ENCODE data around the gene RNASEH1. TPM values are rescaled to one million over a fixed set of nuclear protein-coding genes. Genes with fewer than 3 reads are reported as not detected.
A peak's percentile ranks its signal among the peaks of the same experiment; 100 is the strongest.

The RNASEH1 gene
- total and polyA plus RNA-seq, 2 experiments from 2014 or later = 33.2 to 40.7 TPM

DNA sequence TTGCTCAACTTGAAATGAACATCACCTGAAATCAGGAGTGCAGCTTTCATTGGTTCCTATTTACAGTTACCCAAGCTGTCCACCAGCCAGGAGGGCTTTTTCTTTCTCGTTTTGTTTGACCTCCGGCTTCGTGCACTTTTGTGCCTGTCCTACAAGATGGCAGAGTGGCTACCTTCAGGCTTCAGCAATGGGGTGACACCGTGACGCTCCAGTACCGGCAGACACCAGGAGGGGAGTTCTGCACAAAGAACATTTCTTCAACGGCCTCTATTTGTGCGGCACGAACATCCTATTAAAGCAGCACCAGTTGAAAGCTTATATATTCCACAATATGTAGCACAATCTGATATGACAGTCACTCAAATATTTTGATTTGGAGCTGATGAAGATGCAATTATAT lies 18.3 kb downstream of the RNASEH1 start:
- no peak overlapping the region for H3K4me2 ChIP-seq
- Mint-ChIP-seq H3K9me3 (no peaks in the 10 kb centered on the region; the same call in 2 of the 3 replicates), H3K27ac (no peak overlapping the region; the same call in 1 of the 2 replicates), H3K4me3 (no peak overlapping the region), H3K36me3 (ENCODE audit: low read depth) (peaks cover 54% of the 10 kb centered on the region), H3K27me3 (ENCODE audit: insufficient read depth, low read depth, poor library complexity) (peaks cover 7% of the 10 kb centered on the region), H3K4me1 (peaks cover 11% of the 10 kb centered on the region; the same call in 1 of the 3 replicates)
- H3K36me3 ChIP-seq (ENCODE audit: insufficient read depth) = peaks cover 27% of the 10 kb centered on the region
- ATAC-seq (0 out of 3 replicates have a peak, but pooled peaks have one; percentile 11), DNase-seq (ENCODE audit: low spot score) (peak; percentile 51)
- no peak overlapping the region for H2AFZ ChIP-seq
- TF ChIP-seq JUNB (IDR thresholded peaks at IDR 0.05; ENCODE audit: unreplicated experiment) = no peak
- TF ChIP-seq CREB1 (CRISPR knock-in tag; IDR thresholded peaks at IDR 0.05; ENCODE audit: low read depth) = no peak
- TF ChIP-seq NANOG (IDR thresholded peaks at IDR 0.05; ENCODE audit: borderline replicate concordance) = no peak
- TF ChIP-seq, protein P1, sequence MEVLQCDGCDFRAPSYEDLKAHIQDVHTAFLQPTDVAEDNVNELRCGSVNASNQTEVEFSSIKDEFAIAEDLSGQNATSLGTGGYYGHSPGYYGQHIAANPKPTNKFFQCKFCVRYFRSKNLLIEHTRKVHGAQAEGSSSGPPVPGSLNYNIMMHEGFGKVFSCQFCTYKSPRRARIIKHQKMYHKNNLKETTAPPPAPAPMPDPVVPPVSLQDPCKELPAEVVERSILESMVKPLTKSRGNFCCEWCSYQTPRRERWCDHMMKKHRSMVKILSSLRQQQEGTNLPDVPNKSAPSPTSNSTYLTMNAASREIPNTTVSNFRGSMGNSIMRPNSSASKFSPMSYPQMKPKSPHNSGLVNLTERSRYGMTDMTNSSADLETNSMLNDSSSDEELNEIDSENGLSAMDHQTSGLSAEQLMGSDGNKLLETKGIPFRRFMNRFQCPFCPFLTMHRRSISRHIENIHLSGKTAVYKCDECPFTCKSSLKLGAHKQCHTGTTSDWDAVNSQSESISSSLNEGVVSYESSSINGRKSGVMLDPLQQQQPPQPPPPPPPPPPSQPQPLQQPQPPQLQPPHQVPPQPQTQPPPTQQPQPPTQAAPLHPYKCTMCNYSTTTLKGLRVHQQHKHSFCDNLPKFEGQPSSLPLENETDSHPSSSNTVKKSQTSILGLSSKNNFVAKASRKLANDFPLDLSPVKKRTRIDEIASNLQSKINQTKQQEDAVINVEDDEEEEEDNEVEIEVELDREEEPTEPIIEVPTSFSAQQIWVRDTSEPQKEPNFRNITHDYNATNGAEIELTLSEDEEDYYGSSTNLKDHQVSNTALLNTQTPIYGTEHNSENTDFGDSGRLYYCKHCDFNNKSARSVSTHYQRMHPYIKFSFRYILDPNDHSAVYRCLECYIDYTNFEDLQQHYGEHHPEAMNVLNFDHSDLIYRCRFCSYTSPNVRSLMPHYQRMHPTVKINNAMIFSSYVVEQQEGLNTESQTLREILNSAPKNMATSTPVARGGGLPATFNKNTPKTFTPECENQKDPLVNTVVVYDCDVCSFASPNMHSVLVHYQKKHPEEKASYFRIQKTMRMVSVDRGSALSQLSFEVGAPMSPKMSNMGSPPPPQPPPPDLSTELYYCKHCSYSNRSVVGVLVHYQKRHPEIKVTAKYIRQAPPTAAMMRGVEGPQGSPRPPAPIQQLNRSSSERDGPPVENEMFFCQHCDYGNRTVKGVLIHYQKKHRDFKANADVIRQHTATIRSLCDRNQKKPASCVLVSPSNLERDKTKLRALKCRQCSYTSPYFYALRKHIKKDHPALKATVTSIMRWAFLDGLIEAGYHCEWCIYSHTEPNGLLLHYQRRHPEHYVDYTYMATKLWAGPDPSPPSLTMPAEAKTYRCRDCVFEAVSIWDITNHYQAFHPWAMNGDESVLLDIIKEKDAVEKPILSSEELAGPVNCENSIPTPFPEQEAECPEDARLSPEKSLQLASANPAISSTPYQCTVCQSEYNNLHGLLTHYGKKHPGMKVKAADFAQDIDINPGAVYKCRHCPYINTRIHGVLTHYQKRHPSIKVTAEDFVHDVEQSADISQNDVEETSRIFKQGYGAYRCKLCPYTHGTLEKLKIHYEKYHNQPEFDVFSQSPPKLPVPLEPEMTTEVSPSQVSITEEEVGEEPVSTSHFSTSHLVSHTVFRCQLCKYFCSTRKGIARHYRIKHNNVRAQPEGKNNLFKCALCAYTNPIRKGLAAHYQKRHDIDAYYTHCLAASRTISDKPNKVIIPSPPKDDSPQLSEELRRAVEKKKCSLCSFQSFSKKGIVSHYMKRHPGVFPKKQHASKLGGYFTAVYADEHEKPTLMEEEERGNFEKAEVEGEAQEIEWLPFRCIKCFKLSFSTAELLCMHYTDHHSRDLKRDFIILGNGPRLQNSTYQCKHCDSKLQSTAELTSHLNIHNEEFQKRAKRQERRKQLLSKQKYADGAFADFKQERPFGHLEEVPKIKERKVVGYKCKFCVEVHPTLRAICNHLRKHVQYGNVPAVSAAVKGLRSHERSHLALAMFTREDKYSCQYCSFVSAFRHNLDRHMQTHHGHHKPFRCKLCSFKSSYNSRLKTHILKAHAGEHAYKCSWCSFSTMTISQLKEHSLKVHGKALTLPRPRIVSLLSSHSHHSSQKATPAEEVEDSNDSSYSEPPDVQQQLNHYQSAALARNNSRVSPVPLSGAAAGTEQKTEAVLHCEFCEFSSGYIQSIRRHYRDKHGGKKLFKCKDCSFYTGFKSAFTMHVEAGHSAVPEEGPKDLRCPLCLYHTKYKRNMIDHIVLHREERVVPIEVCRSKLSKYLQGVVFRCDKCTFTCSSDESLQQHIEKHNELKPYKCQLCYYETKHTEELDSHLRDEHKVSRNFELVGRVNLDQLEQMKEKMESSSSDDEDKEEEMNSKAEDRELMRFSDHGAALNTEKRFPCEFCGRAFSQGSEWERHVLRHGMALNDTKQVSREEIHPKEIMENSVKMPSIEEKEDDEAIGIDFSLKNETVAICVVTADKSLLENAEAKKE (CRISPR knock-in tag; IDR thresholded peaks at IDR 0.05) = no peak
- TF ChIP-seq, protein P2, sequence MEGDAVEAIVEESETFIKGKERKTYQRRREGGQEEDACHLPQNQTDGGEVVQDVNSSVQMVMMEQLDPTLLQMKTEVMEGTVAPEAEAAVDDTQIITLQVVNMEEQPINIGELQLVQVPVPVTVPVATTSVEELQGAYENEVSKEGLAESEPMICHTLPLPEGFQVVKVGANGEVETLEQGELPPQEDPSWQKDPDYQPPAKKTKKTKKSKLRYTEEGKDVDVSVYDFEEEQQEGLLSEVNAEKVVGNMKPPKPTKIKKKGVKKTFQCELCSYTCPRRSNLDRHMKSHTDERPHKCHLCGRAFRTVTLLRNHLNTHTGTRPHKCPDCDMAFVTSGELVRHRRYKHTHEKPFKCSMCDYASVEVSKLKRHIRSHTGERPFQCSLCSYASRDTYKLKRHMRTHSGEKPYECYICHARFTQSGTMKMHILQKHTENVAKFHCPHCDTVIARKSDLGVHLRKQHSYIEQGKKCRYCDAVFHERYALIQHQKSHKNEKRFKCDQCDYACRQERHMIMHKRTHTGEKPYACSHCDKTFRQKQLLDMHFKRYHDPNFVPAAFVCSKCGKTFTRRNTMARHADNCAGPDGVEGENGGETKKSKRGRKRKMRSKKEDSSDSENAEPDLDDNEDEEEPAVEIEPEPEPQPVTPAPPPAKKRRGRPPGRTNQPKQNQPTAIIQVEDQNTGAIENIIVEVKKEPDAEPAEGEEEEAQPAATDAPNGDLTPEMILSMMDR (conservative IDR thresholded peaks at IDR 0.05; ENCODE audit: low read depth in 2 of 2) = no peak
- TF ChIP-seq, protein P3, sequence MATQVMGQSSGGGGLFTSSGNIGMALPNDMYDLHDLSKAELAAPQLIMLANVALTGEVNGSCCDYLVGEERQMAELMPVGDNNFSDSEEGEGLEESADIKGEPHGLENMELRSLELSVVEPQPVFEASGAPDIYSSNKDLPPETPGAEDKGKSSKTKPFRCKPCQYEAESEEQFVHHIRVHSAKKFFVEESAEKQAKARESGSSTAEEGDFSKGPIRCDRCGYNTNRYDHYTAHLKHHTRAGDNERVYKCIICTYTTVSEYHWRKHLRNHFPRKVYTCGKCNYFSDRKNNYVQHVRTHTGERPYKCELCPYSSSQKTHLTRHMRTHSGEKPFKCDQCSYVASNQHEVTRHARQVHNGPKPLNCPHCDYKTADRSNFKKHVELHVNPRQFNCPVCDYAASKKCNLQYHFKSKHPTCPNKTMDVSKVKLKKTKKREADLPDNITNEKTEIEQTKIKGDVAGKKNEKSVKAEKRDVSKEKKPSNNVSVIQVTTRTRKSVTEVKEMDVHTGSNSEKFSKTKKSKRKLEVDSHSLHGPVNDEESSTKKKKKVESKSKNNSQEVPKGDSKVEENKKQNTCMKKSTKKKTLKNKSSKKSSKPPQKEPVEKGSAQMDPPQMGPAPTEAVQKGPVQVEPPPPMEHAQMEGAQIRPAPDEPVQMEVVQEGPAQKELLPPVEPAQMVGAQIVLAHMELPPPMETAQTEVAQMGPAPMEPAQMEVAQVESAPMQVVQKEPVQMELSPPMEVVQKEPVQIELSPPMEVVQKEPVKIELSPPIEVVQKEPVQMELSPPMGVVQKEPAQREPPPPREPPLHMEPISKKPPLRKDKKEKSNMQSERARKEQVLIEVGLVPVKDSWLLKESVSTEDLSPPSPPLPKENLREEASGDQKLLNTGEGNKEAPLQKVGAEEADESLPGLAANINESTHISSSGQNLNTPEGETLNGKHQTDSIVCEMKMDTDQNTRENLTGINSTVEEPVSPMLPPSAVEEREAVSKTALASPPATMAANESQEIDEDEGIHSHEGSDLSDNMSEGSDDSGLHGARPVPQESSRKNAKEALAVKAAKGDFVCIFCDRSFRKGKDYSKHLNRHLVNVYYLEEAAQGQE (IDR thresholded peaks at IDR 0.05; ENCODE audit: unreplicated experiment) = no peak
- no peak for TF ChIP-seq EZH2phosphoT487 (IDR thresholded peaks at IDR 0.05; ENCODE audit: unreplicated experiment)
- no peak for TF ChIP-seq ZNF331 (CRISPR knock-in tag; IDR thresholded peaks at IDR 0.05; ENCODE audit: low read depth)
- no peak for TF ChIP-seq STAT1 (IDR thresholded peaks at IDR 0.05; ENCODE audit: unreplicated experiment)
- TF ChIP-seq ZNF114 (CRISPR knock-in tag; IDR thresholded peaks at IDR 0.05) = no peak
- no peak for TF ChIP-seq EZH2 (IDR thresholded peaks at IDR 0.05; ENCODE audit: low read depth, unreplicated experiment)
- TF ChIP-seq, protein P4, sequence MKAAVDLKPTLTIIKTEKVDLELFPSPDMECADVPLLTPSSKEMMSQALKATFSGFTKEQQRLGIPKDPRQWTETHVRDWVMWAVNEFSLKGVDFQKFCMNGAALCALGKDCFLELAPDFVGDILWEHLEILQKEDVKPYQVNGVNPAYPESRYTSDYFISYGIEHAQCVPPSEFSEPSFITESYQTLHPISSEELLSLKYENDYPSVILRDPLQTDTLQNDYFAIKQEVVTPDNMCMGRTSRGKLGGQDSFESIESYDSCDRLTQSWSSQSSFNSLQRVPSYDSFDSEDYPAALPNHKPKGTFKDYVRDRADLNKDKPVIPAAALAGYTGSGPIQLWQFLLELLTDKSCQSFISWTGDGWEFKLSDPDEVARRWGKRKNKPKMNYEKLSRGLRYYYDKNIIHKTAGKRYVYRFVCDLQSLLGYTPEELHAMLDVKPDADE (IDR thresholded peaks at IDR 0.05) = no peak
- no peak for TF ChIP-seq POLR2AphosphoS5 (IDR thresholded peaks at IDR 0.05; ENCODE audit: low read depth)
- H3F3A ChIP-seq (replicated peaks; ENCODE audit: low read depth) = 0 out of 2 replicates have a peak, but pooled peaks cover 8% of the 10 kb centered on the region
- no peaks in the 10 kb centered on the region for H3K4me1 ChIP-seq (ENCODE audit: insufficient read depth)
- peaks cover 18% of the 10 kb centered on the region for H4K20me1 ChIP-seq (replicated peaks; ENCODE audit: insufficient read depth)
- no peak overlapping the region for H3K27ac ChIP-seq (ENCODE audit: low read depth)
- no peaks in the 10 kb centered on the region for H3K9me2 ChIP-seq (ENCODE audit: insufficient read depth)
- H3K4me3 ChIP-seq = no peak overlapping the region
- no peaks in the 10 kb centered on the region for H3K27me3 ChIP-seq (ENCODE audit: insufficient read depth)
- H3K79me2 ChIP-seq (replicated peaks; ENCODE audit: insufficient read depth) = peaks cover 34% of the 10 kb centered on the region

Data from GM23338 (cell line).